Measurements from ENCODE around the gene C1orf210.

DNA sequence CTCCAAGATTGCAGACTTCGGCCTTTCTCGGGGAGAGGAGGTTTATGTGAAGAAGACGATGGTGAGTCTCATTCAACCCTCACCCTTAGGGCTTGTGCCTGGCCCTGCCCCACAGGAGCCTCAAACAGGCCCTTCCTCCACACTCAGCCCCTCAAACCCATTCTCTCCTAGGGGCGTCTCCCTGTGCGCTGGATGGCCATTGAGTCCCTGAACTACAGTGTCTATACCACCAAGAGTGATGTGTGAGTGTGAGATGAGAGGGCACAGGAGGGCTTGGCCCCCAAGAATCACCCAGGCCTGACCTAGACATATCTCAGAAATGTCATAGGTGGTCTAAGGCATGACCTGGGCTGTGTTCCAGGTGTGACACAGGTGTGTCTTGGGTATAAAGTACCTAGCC, 33.9 kb upstream of the C1orf210 start:
- no peak for TF ChIP-seq CTCF (IDR thresholded peaks at IDR 0.05; ENCODE audit: low read depth, low read length)
- TF ChIP-seq EZH2phosphoT487 (IDR thresholded peaks at IDR 0.05; ENCODE audit: low read depth), result no peak
